AG04449 (cell line): ENCODE measurements around the gene CRIM1.
A peak's percentile ranks its signal among the peaks of the same experiment; 100 is the strongest.

Source experiments
- CTCF ChIA-PET: fragments of 350-600 bp; formaldehyde crosslinking; extraction: SDS; loops from one replicate; lab custom pipeline; 2021; ENCODE audit warnings: antibody characterized with exemption; lab: Yijun Ruan, JAX
- POLR2A ChIA-PET: fragments of 400-600, 350-600 bp; formaldehyde crosslinking; extraction: SDS; loops from one replicate; lab custom pipeline; 2020; ENCODE audit warnings: antibody characterized with exemption, inconsistent platforms; lab: Yijun Ruan, JAX
- DNase-seq: peaks from one replicate; pipeline ENCODE4 v3.0.0-alpha.2; 2010; ENCODE audit warnings: low read depth, low spot score
- H3K4me3 ChIP-seq: 2 replicates; pipeline ENCODE4 v1.5.1; 2011; ENCODE audit warnings: low read depth, mild to moderate bottlenecking, control low read depth, low read length
- TF ChIP-seq, protein P1 (sequence below): IDR thresholded peaks from one replicate; pipeline ENCODE4 v1.5.1; 2011; ENCODE audit warnings: mild to moderate bottlenecking, moderate library complexity, low read length, control low read depth, inconsistent platforms; ENCODE audit not compliant: insufficient read depth; ENCODE audit errors: missing control alignments

Gene CRIM1

DNA sequence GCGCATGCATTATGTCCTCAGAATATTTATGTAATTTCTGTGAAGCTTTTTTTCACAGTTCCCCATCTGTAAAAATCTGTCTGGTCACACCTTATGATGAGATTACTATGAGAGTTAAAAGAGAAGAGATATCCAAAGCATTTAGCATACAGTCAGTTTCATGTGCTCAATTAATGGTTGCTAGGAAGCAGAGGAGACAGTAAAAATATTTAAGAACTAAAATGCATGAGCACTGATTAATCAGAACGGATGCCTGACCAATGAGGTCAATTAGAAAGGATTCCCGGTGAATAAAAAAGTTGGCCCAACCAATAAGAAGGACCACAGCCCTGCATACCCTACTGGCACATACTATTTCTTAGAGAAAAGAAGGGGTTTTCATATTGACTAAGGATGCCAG, 12.0 kb upstream of the CRIM1 start:
- ChIA-PET CTCF (interaction anchor here (0.6 to 3.0 kb wide), 2 partner anchors 9 to 145 kb away, joined by 3 to 24 read pairs; no protein-coding TSS in a partner anchor), POLR2A (no interaction called here)
- no peak for DNase-seq
- TF ChIP-seq, protein P1, sequence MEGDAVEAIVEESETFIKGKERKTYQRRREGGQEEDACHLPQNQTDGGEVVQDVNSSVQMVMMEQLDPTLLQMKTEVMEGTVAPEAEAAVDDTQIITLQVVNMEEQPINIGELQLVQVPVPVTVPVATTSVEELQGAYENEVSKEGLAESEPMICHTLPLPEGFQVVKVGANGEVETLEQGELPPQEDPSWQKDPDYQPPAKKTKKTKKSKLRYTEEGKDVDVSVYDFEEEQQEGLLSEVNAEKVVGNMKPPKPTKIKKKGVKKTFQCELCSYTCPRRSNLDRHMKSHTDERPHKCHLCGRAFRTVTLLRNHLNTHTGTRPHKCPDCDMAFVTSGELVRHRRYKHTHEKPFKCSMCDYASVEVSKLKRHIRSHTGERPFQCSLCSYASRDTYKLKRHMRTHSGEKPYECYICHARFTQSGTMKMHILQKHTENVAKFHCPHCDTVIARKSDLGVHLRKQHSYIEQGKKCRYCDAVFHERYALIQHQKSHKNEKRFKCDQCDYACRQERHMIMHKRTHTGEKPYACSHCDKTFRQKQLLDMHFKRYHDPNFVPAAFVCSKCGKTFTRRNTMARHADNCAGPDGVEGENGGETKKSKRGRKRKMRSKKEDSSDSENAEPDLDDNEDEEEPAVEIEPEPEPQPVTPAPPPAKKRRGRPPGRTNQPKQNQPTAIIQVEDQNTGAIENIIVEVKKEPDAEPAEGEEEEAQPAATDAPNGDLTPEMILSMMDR = no peak
- no peak overlapping the region for H3K4me3 ChIP-seq

DNA sequence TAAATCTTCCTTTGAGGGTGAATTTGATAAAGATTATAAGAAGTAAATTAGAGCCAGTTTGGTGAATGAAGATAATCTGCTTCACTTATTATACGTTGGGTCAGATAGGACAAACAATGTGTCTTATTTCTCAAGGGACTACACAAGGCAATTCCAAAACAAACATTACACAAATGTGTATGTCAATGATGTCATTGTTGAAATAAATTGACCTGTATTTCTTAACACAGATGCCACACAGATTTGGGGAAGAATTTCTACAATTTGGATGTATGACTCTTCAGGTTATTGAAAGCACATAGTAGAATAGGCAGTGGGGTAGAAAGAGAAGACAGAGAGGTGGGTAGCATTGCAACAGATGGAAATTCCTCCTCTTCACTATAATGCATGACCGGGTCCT, 6.9 kb upstream of the CRIM1 start:
- ChIA-PET POLR2A (interaction anchor here (1.7 kb wide), 1 partner anchor 9 kb away, joined by 3 read pairs; no protein-coding TSS in a partner anchor), CTCF (no interaction called here)

DNA sequence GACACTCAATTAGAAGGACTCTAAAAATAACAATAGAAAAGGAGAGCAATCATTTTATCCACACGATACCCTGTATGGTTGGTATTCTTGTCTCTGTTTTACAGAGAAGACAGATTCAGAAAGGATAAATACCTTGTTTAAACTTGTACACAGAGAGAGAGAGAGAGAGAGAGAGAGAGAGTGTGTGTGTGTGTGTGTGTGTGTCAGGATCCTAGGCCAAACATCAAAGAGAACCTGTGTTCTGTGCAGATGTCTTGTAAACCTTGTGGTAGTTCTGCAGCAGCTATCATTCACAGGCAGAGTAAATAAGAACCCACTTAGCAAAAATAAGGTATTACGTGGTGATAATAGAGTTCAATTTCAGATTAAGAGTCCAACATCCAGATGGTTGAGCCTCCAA, 4.3 kb upstream of the CRIM1 start:
- ChIA-PET POLR2A (interaction anchor here (0.7 kb wide), 1 partner anchor 548 kb away, joined by 5 read pairs; no protein-coding TSS in a partner anchor), CTCF (interaction anchor here (0.6 to 4.1 kb wide), 18 partner anchors 7 to 433 kb away, joined by 3 to 24 read pairs (median 4); no protein-coding TSS in a partner anchor)
- TF ChIP-seq, protein P1 = no peak
- H3K4me3 ChIP-seq = no peak overlapping the region
- DNase-seq = no peak

More for the DNA sequence above, 6.9 kb upstream of the CRIM1 start:
- TF ChIP-seq, protein P1 = no peak
- DNase-seq = no peak
- no peak overlapping the region for H3K4me3 ChIP-seq

DNA sequence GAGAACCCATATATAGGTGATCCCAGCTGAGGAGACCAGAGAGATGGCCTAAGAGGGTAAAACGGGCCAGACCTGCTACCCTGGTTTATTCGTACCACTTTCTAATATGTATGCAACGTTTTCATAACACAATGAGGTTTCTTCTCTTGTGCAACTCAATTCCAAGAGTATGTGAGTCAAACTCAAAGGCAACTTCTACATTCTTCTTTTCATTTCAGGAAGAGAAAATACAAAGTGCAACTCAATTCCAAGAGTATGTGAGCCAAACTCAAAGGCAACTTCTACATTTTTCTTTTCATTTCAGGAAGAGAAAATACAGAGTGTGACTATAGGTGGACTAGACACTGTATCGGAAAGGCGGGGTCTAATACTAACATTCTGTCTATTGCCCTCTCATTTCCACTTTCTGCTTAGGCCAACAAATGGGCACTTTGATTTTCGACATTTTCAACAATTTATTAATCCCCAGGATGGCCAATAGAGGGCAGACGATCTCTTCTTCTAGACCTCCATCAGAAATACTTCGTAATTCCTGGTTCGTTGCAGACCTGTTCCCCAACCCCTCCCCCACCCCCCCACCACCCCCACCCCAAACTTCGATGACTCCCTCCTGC, 3.7 kb upstream of the CRIM1 start:
- DNase-seq = no peak
- CTCF ChIA-PET = interaction anchor here (0.6 to 4.1 kb wide), 44 partner anchors 8 to 481 kb away, joined by 3 to 24 read pairs (median 4); no protein-coding TSS in a partner anchor
- no peak overlapping the region for H3K4me3 ChIP-seq
- POLR2A ChIA-PET = interaction anchor here (0.7 kb wide), 1 partner anchor 547 kb away, joined by 5 read pairs; no protein-coding TSS in a partner anchor
- TF ChIP-seq, protein P1 = peak; percentile 49

- CTCF ChIA-PET = interaction anchor here (0.7 to 4.1 kb wide), 63 partner anchors 9 to 482 kb away, joined by 3 to 24 read pairs (median 4); no protein-coding TSS in a partner anchor
- POLR2A ChIA-PET = interaction anchor here (1.1 to 1.4 kb wide), 2 partner anchors 13 to 43 kb away, joined by 3 to 4 read pairs; no protein-coding TSS in a partner anchor
- DNase-seq = no peak
- TF ChIP-seq, protein P1 = no peak
- no peak overlapping the region for H3K4me3 ChIP-seq
Measured at GRCh38 chr2:36352701-36353100, 2.9 kb upstream of the CRIM1 start.

DNA sequence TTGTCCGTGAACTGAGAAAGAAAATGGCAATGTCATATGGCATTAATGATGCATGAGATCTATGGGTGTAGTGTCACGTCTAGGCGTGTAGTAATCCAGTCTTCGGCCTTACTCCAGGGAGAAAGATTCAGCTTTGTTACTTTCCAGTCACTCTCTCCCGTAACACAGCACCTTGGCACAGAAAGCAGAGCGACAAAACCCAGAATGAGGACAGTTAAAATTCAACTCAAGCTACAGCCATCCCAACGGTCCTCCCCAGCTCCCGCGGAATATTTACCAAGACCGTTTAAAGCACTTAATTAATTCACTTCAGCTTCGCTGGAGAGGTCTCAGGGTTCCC, 797 bp upstream of the CRIM1 start:
- ChIA-PET POLR2A (interaction anchor here (0.6 to 2.0 kb wide), 9 partner anchors 15 to 432 kb away, joined by 3 to 11 read pairs (median 5); no protein-coding TSS in a partner anchor), CTCF (interaction anchor here (1.0 to 2.8 kb wide), 8 partner anchors 33 to 317 kb away, joined by 3 to 24 read pairs (median 3); no protein-coding TSS in a partner anchor)
- H3K4me3 ChIP-seq = peak overlapping the region; percentile 63
- DNase-seq = no peak
- TF ChIP-seq, protein P1 = no peak
